Activated CD4-positive, alpha-beta T cell treated with anti-CD3 and anti-CD28 coated beads for 24 hours (primary cell): ENCODE measurements around the gene FAM227A.

ENCODE experiments used
- DNase-seq, 2 donors: peaks; one replicate each; pipeline ENCODE4 v3.0.0-alpha.2; 2020; ENCODE audit warnings: low read depth in 2 of 2

The FAM227A gene

DNA sequence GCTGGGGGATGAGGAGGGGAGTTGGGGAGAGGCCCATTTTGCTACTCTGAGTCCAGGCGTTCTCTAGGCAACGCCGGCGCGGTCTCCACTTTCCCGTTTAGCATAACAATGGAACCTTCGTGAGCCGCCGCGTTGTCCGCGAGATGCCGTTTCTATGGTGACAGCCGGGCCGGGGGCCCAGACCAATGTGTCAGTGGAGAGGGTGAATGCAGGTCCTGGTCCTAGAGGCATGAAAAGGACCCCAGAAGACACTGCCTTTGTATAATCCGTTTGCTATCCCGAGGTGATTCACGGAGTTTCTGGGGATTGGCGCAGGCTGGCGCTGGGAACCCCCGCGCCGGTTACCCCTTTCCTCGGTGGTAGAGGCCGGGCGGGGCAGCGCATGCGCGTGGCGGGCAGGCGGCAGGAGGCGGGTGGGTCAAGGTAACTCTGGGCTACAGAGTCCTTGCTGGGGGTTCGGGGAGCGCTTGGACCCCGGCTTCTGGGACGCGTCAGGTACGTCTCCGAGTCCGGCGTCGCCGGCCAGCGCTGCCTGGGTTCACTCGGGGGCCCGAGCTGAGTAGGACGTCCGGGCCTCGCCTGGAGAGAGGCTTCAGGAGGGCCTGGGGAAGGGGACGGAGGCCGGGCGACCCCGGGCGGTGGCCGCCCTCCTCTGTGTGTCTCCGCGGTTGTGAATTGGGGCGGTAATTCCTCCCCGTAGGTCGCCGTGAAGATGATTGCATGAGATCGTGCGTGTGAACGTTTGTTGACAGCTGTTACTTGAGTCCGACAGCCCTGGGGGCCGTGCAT lies at the start of gene FAM227A, which contains the start of gene CBY1:
Gene FAM227A (minus strand): TSS at position 137 of the 789 bp plus-strand sequence. CDS start 6,224 bp downstream, outside the sequence.
Gene CBY1 (plus strand): TSS at position 383 of the 789 bp plus-strand sequence. CDS start 11,417 bp downstream, outside the sequence.
- DNase-seq: peak; percentile 67 to 76

- peak; percentile 89 to 97 for DNase-seq
These were observed 49.3 kb upstream of the FAM227A start, which contains the start of gene GTPBP1 for GRCh38 chr22:38705235-38706100. Gene GTPBP1, plus strand, starts transcription at chr22:38705944. Its CDS starts 12 bp downstream, at chr22:38705956.

DNA sequence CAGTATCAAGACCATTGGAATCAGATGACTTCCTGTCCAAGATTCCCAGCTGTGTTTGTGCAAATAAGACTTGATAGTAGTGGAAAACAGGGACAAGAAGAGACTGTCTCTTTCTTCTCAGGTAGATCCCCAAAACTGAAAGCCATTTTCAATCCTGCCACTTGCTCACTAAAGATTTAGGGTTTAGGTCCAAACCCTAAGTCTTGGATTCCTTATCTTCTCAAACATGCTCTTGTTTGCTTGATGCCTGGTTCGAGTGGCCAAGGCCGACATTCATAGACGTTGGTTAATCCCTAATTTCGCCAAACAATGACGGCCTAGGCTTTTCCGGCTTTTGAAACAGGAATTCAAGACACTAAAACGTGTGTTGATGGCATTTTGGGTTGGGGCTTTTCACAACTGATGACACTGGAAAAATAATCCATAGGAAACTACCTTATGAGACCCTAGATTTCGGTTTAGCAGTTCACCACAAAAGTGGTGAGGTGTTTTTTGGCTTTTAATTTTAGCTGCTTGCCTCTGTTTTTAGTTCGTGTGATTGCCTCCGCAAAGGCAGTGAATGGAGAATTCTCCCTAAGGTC lies 48.6 kb upstream of the FAM227A start:
- DNase-seq: no peak

- DNase-seq: peak; percentile 93 to 97
These were observed 44.8 kb upstream of the FAM227A start, which contains the start of gene JOSD1 for GRCh38 chr22:38700789-38701628. Gene JOSD1, minus strand, starts transcription at chr22:38700943. Its CDS starts 956 bp downstream, at chr22:38699987.

DNA sequence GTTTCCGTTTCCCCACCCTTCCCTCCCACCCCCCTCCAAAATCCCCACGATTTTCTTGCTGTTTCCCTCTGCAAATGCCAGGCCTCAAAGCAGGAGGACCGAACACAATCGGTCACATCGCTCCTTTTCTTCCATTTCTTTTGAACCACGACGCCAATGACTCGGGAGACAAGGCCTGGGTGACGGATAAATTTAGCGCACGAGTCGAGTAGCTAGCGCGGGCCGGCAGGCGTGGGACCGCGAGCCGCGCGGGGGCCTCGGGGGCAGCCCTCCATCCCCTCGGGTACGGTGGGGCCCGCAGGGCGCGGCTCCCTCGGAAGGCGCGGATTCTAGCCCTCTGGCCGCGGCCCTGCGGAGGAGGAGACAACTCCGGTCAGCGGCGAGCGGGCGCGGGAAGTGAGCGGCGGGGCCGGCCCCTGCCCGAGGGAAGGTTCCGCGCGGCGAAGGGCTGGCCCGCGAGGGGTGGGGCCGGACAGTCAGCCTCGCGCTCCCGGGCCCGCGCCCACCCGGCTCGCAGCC lies 44.1 kb upstream of the FAM227A start:
- no peak for DNase-seq

- no peak for DNase-seq
These were observed 43.6 kb upstream of the FAM227A start for GRCh38 chr22:38699784-38700183.

DNA sequence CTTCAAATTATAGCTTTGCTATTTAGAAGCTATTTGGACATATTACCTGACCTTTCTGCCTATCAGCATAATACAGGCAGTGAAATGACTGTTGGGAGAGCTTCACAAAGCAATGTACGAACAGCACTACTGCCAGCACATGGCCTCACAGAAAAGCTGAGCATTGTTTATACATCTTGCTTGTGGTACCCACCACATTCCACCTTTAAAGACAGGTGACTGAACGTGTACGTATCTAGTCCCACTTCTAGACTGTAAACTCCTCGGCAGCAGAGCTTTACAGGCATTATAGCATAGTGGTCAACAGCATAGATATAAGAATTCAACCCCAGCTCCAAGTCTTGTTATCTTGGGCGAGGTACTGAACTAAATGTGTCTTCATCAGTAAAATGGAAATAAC lies 43.0 kb upstream of the FAM227A start:
- no peak for DNase-seq

- no peak for DNase-seq
These were observed 42.4 kb upstream of the FAM227A start for GRCh38 chr22:38698407-38699094.

DNA sequence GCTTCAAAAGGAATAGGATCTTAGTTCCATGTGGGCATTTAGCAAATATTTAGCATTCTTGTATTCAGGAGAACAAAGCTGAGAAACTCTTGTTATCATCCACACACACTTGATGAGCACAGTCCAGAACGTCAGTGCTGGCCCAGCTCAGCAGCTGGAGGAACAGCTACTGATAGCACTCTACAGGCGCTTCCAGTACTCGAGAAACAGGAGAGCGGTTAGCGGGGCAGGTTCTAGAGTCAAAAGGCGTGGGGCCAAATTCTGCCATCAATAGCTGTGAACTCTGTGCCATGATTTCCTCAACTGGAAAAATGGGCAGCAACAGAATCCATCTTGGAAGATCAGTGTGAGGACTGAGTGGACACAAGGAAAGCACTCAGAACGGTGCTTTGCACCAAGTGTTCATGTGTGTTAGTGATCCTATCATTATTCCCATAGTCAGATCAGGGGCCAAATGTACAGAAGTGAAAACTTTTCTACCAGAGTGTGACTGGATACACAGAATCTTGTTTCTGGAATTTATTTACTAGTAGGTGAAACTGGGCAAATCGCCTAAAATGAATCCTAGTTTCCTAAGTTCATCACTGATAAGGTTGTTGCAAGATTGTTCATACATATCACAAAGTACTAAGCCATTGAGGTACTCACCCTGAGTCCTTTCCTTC lies 41.4 kb upstream of the FAM227A start:
- DNase-seq: no peak

GRCh38 chr22:38696606-38697424 lies 40.6 kb upstream of the FAM227A start:
- peak in 1 of 2 donors; percentile 18 for DNase-seq

DNA sequence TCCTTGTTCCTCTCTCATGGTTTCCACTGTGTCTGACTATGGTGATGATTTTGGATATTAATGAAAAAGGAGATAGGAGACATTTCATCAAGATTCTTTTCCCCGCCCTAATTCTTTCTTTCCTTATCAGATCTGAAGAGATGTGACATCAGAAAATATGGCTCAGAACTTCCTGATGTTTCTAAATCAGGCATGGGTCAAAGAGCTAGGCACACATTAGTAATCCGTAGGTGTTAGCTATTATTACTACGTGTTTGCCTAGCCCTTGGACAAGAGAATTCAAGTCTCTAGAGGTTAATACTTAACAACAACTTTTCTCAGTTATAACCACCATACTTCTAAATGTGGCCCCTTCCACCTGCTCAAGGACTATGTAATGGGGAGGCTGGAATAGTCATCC lies 38.7 kb upstream of the FAM227A start:
- DNase-seq: no peak

DNA sequence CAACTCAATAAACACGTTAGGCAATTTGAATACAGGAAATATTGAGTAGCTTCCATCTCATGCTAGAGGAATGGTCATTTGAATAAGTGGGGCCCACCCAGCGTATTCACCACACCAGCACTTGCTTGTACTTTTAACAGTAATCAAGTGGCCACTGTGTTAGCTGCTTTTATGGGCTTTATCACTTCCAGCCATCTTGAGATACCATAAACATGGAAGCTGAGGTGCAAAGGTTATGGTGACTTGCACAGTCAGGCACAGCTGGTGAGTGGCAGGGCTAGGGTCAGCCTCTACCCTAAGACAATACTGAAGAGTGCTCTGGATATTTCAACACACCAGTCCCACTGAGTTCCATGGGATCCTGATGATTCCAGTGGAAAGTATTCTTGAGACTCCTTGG lies 37.9 kb upstream of the FAM227A start:
- DNase-seq: no peak

GRCh38 chr22:38689651-38690050 lies 33.5 kb upstream of the FAM227A start:
- no peak for DNase-seq

GRCh38 chr22:38685761-38686160 lies 29.6 kb upstream of the FAM227A start:
- no peak for DNase-seq

DNA sequence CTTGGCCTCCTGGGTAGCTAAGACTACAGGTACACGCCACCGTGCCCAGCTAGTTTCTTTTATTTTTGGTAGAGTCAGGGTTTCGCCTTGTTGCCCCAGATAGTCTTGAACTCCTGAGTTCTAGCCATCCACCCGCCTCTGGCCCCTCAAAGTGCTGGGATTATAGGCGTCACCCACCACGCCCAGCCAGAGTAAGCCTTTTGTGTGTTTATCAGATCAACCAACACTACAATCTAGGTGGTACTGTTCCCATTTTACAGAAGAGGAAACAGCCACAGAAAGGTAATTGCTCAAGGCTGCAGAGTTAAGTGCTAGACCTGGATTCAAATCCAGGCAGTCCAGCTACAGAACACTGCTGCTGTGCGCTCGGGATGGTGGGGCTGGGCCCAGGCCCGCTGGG lies 28.7 kb upstream of the FAM227A start:
- no peak for DNase-seq

- DNase-seq: peak; percentile 74 to 75
These were observed 25.6 kb upstream of the FAM227A start, which contains the start of gene TOMM22 for GRCh38 chr22:38681582-38682335. Gene TOMM22, plus strand, starts transcription at chr22:38681957. Its CDS starts 22 bp downstream, at chr22:38681979.

DNA sequence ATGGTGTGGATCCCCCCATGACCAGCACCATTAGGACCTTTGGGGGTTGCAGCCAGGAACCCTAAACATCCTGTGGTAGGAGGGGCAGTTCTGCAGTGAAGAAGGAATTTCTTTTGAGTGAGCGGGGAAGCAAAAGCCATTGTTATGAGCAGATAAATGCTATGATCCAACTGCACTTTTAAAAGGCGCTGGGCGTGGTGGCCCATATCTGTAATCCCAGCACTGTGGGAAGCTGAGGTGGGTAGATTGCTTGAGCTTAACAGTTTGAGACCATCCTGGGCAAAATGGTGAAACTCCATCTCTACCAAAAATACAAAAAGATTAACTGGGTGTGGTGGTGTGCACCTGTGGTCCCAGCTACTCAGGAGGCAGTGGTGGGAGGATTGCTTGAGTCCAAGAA lies 19.6 kb upstream of the FAM227A start:
- DNase-seq: no peak

DNA sequence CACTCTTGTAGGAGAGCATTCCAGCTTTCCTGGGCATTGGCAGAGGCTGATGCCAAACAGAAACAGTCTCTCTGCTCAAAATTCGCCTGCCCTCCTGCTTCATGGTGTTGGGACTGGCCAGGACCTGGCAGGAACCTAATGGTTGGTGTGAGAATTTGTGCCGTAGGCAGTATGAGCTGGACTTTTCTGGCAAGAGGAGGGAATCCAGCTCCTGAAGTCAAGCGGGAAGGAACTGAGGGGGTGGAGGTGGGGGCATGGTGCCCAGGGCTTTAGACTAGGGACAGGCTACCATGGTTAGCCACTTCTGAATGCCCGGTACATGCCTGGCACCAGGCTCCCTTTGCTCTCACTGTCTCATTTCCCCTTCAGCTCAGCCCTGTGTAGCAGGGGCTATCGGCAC lies 18.7 kb upstream of the FAM227A start:
- no peak for DNase-seq
